GM19397 (cell line): ENCODE measurements around the gene CEP152.

Experiments used
- ATAC-seq: cut with Tn5 transposase; IDR thresholded peaks from one replicate; pipeline ENCODE4 v1.9.1; 2021; ENCODE audit warnings: mild to moderate bottlenecking, moderate library complexity; ENCODE audit not compliant: unreplicated experiment

The CEP152 gene

GRCh38 chr15:48705381-48705780 is 105.5 kb downstream of the CEP152 start:
- ATAC-seq: no peak

- ATAC-seq: no peak
Observed at GRCh38 chr15:48703544-48703943, 107.3 kb downstream of the CEP152 start.

GRCh38 chr15:48702569-48703236 is 108.2 kb downstream of the CEP152 start:
- ATAC-seq: no peak

GRCh38 chr15:48696627-48697312 is 114.1 kb downstream of the CEP152 start:
- no peak for ATAC-seq

- no peak for ATAC-seq
Observed at GRCh38 chr15:48695827-48696573, 114.9 kb downstream of the CEP152 start.

GRCh38 chr15:48695088-48695826 is 115.6 kb downstream of the CEP152 start:
- no peak for ATAC-seq

- no peak for ATAC-seq
Observed at GRCh38 chr15:48693484-48693883, 117.4 kb downstream of the CEP152 start.

- no peak for ATAC-seq
Observed at GRCh38 chr15:48688493-48688892, 122.4 kb downstream of the CEP152 start.
